HepG2 (cell line): ENCODE measurements around the gene BCAS3. TPM values are rescaled to one million over a fixed set of nuclear protein-coding genes. Genes with fewer than 3 reads are reported as not detected.

Source experiments
- DMAP1 ChIP-seq: IDR thresholded peaks from 2 replicates; pipeline ENCODE4 v1.6.1; 2016
- FOXP1 ChIP-seq, 2 experiments: fragments of 450-650 bp in 1 of 2; IDR thresholded peaks; 2 replicates each; pipeline ENCODE4 v1.6.1; 2017 to 2018; ENCODE audit warnings: antibody characterized with exemption in 1 of 2
- GABPB1 ChIP-seq: IDR thresholded peaks from 2 replicates; pipeline ENCODE4 v1.6.1; 2016; ENCODE audit warnings: mild to moderate bottlenecking, missing genetic modification reagents, moderate library complexity, missing compliant biosample characterization
- KDM4B ChIP-seq: sonication (generic); formaldehyde crosslinking; IDR thresholded peaks from 2 replicates; pipeline ENCODE4 v1.4.0; 2020; ENCODE audit warnings: missing genetic modification reagents
- MAX ChIP-seq: IDR thresholded peaks from 2 replicates; pipeline ENCODE4 v1.6.1; 2012; ENCODE audit warnings: inconsistent platforms
- MLX ChIP-seq: IDR thresholded peaks from 2 replicates; pipeline ENCODE4 v1.6.1; 2016
- MXI1 ChIP-seq: IDR thresholded peaks from 3 replicates; pipeline ENCODE4 v1.6.1; 2012; ENCODE audit warnings: low read depth, low read length, inconsistent platforms, borderline replicate concordance
- NCOA1 ChIP-seq: sonication (generic); formaldehyde crosslinking; IDR thresholded peaks from 2 replicates; pipeline ENCODE4 v1.9.0; 2021; ENCODE audit warnings: missing genetic modification reagents
- NCOA5 ChIP-seq: sonication (generic); formaldehyde crosslinking; IDR thresholded peaks from 2 replicates; pipeline ENCODE4 v1.4.0; 2020; ENCODE audit warnings: missing genetic modification reagents
- NFYC ChIP-seq: IDR thresholded peaks from 2 replicates; pipeline ENCODE4 v1.6.1; 2016; ENCODE audit warnings: missing genetic modification reagents, missing compliant biosample characterization
- PCBP1 ChIP-seq: fragments of 200-400 bp; formaldehyde crosslinking; IDR thresholded peaks from 2 replicates; pipeline ENCODE4 v1.6.1; 2017; ENCODE audit warnings: mild to moderate bottlenecking, low read depth, low read length, borderline replicate concordance
- PRPF4 ChIP-seq: fragments of 200-400 bp; formaldehyde crosslinking; IDR thresholded peaks from 2 replicates; pipeline ENCODE4 v1.6.1; 2016; ENCODE audit warnings: low read length, low read depth; ENCODE audit not compliant: poor library complexity, severe bottlenecking
- SETDB1 ChIP-seq: sonication (generic); formaldehyde crosslinking; IDR thresholded peaks from 2 replicates; pipeline ENCODE4 v1.5.1; 2020; ENCODE audit warnings: missing genetic modification reagents, mild to moderate bottlenecking, borderline replicate concordance
- SRSF9 ChIP-seq: fragments of 200-400 bp; formaldehyde crosslinking; IDR thresholded peaks from 2 replicates; pipeline ENCODE4 v1.6.1; 2018; ENCODE audit warnings: borderline replicate concordance, mild to moderate bottlenecking, low read depth, low read length; ENCODE audit not compliant: insufficient read depth, poor library complexity, severe bottlenecking
- SUZ12 ChIP-seq: fragments of 150-350 bp; IDR thresholded peaks from 2 replicates; pipeline ENCODE4 v1.6.1; 2014; ENCODE audit warnings: low read depth, low read length
- ZEB1 ChIP-seq: IDR thresholded peaks from 2 replicates; pipeline ENCODE4 v1.6.1; 2012; ENCODE audit warnings: mild to moderate bottlenecking, low read depth, inconsistent platforms; ENCODE audit not compliant: insufficient replicate concordance
- ZNF138 ChIP-seq: sonication (generic); formaldehyde crosslinking; IDR thresholded peaks from 2 replicates; pipeline ENCODE4 v1.5.0; 2020; ENCODE audit warnings: mild to moderate bottlenecking, low read depth, missing genetic modification reagents
- ZNF367 ChIP-seq: sonication (generic); formaldehyde crosslinking; IDR thresholded peaks from 2 replicates; pipeline ENCODE4 v1.4.0; 2020; ENCODE audit warnings: missing genetic modification reagents, borderline replicate concordance
- ZNF564 ChIP-seq: sonication (generic); formaldehyde crosslinking; IDR thresholded peaks from 2 replicates; pipeline ENCODE4 v1.8.1; 2023; ENCODE audit warnings: mild to moderate bottlenecking, missing genetic modification reagents
- ZNF598 ChIP-seq: sonication (generic); formaldehyde crosslinking; IDR thresholded peaks from 2 replicates; pipeline ENCODE4 v1.5.1; 2020; ENCODE audit warnings: mild to moderate bottlenecking, missing genetic modification reagents, borderline replicate concordance
- ZNF619 ChIP-seq: sonication (generic); formaldehyde crosslinking; IDR thresholded peaks from 2 replicates; pipeline ENCODE4 v1.4.0; 2020; ENCODE audit warnings: mild to moderate bottlenecking, missing genetic modification reagents
- ZNF687 ChIP-seq: sonication (generic); formaldehyde crosslinking; IDR thresholded peaks from 2 replicates; pipeline ENCODE4 v1.5.1; 2020; ENCODE audit warnings: mild to moderate bottlenecking, missing genetic modification reagents, moderate library complexity
- ZNF841 ChIP-seq: sonication (generic); formaldehyde crosslinking; IDR thresholded peaks from 2 replicates; pipeline ENCODE4 v1.8.1; 2023; ENCODE audit warnings: missing genetic modification reagents, borderline replicate concordance
- ZNF883 ChIP-seq: sonication (generic); formaldehyde crosslinking; IDR thresholded peaks from 2 replicates; pipeline ENCODE4 v1.5.1; 2020; ENCODE audit warnings: mild to moderate bottlenecking, missing genetic modification reagents; ENCODE audit errors: not compliant biosample characterization
- polyA plus RNA-seq, 8 experiments: library from polyadenylated mRNA; depleted of rRNA in 3 of 8; stranded (reverse) in 7 of 8; unstranded in 1 of 8; fragments of >200 nt; fragmentation: Illumina TruSeq in 4 of 8; extraction: Trizol in 4 of 8; gene quantifications; 2 replicates each; pipeline versions ENCODE4 v1.2.1 to v1.2.3, GENCODE V29; 2011 to 2016; ENCODE audit warnings: low read depth in 4 of 8, missing spikeins in 1 of 8, mixed read lengths in 1 of 8; ENCODE audit not compliant: insufficient read depth in 1 of 8
- total RNA-seq, 5 experiments: library from RNA; depleted of rRNA; stranded (reverse); fragments of >200 nt; fragmentation: Illumina TruSeq; extraction: Trizol; gene quantifications; 2 replicates each; pipeline ENCODE4 v1.2.3, GENCODE V29; 2016; ENCODE audit warnings: low read depth in 1 of 5

The BCAS3 gene
- total and polyA plus RNA-seq, 2 of the 13 experiments (the other 11 are each of a cell fraction or from before 2014, with no cell fraction given), result 10.7 to 11.2 TPM

GRCh38 chr17:61368832-61369450 lies 691.3 kb downstream of the BCAS3 start (continued):
- peak; percentile 23 for TF ChIP-seq ZNF883 (CRISPR knock-in tag)
- TF ChIP-seq ZEB1, result no peak
- TF ChIP-seq SRSF9, result no peak
- no peak for TF ChIP-seq ZNF367 (CRISPR knock-in tag)
- no peak for TF ChIP-seq KDM4B
- no peak for TF ChIP-seq ZNF138 (CRISPR knock-in tag)
- no peak for TF ChIP-seq SUZ12
- TF ChIP-seq ZNF598 (CRISPR knock-in tag), result peak; percentile 71; the same call in 1 of the 2 replicates
- TF ChIP-seq NCOA1 (CRISPR knock-in tag), result no peak
- TF ChIP-seq MAX, result 0 out of 2 replicates have a peak, but pooled peaks have one; percentile 0
- no peak for TF ChIP-seq FOXP1 (IDR thresholded peaks at IDR 0.05)
- TF ChIP-seq FOXP1 (CRISPR knock-in tag; IDR thresholded peaks at IDR 0.05), result no peak
- no peak for TF ChIP-seq ZNF564
- TF ChIP-seq PCBP1, result no peak
- TF ChIP-seq ZNF619 (CRISPR knock-in tag), result no peak
- TF ChIP-seq NCOA5, result no peak
- TF ChIP-seq PRPF4, result no peak
- peak; percentile 47; the same call in 1 of the 2 replicates for TF ChIP-seq ZNF687 (CRISPR knock-in tag)
- no peak for TF ChIP-seq MXI1
- no peak for TF ChIP-seq SETDB1 (CRISPR knock-in tag)
- TF ChIP-seq MLX (CRISPR knock-in tag), result no peak
- TF ChIP-seq DMAP1 (CRISPR knock-in tag), result no peak
- no peak for TF ChIP-seq NFYC (CRISPR knock-in tag)
- no peak for TF ChIP-seq ZNF841 (CRISPR knock-in tag)
- no peak for TF ChIP-seq GABPB1
